Stomach (tissue), 4 donors: ENCODE results near the gene C15orf61.

Experiments
- CTCF ChIP-seq, 7 experiments: fragments of 450-650 bp in 4 of 7; fragments of 200-600 bp in 3 of 7; sonication (generic) in 3 of 7; IDR thresholded peaks; one replicate each; pipeline ENCODE4 v1.5.1; 2016 to 2019; ENCODE audit warnings: antibody characterized with exemption in 7 of 7, control low read depth in 2 of 7, mild to moderate bottlenecking in 1 of 7
- POLR2A ChIP-seq, 4 donors: fragments of 450-650 bp; IDR thresholded peaks; one replicate each; pipeline ENCODE4 v1.6.1; 2016; ENCODE audit warnings: antibody characterized with exemption in 4 of 4, control low read depth in 2 of 4, mild to moderate bottlenecking in 1 of 4, moderate library complexity in 1 of 4

- no peak for TF ChIP-seq CTCF (IDR thresholded peaks at IDR 0.05)
- no peak for TF ChIP-seq POLR2A (IDR thresholded peaks at IDR 0.05)
Observed at GRCh38 chr15:67512140-67512539, 8.8 kb upstream of the C15orf61 start.
